Measurements from ENCODE around the gene FNBP1. TPM values are rescaled to one million over a fixed set of nuclear protein-coding genes. Genes with fewer than 3 reads are reported as not detected.
A peak's percentile ranks its signal among the peaks of the same experiment; 100 is the strongest.

FNBP1 gene
- total and polyA plus RNA-seq, 2 of the 13 experiments (the other 11 are each of a cell fraction or from before 2014, with no cell fraction given) = 5.4 to 19.5 TPM

GRCh38 chr9:130028493-130029222 lies 14.3 kb downstream of the FNBP1 start (continued):
- no peak for TF ChIP-seq ZNF431 (CRISPR knock-in tag; IDR thresholded peaks at IDR 0.05; ENCODE audit: borderline replicate concordance, low read depth)
- TF ChIP-seq SSRP1 (CRISPR knock-in tag; IDR thresholded peaks at IDR 0.05) = no peak
- TF ChIP-seq ZNF160 (CRISPR knock-in tag; IDR thresholded peaks at IDR 0.05) = no peak
- TF ChIP-seq ZNF205 (CRISPR knock-in tag; IDR thresholded peaks at IDR 0.05) = 0 out of 2 replicates have a peak, but pooled peaks have one; percentile 14
- TF ChIP-seq PAXIP1 (CRISPR knock-in tag; conservative IDR thresholded peaks at IDR 0.05) = peak; percentile 88
- no peak for TF ChIP-seq ZNF253 (CRISPR knock-in tag; IDR thresholded peaks at IDR 0.05; ENCODE audit: borderline replicate concordance)
- no peak for TF ChIP-seq KLF16 (CRISPR knock-in tag; IDR thresholded peaks at IDR 0.05)
- TF ChIP-seq MTF2 (CRISPR knock-in tag; IDR thresholded peaks at IDR 0.05; ENCODE audit: borderline replicate concordance) = no peak
- TF ChIP-seq SOX13 (IDR thresholded peaks at IDR 0.05) = no peak
- TF ChIP-seq SOX13 (CRISPR knock-in tag; conservative IDR thresholded peaks at IDR 0.05 in 1 of 2, IDR thresholded peaks at IDR 0.05 in 1 of 2) = peak in 1 of 2 experiments; percentile 89; a peak in 2 of 4 replicates
- no peak for TF ChIP-seq SCMH1 (CRISPR knock-in tag; IDR thresholded peaks at IDR 0.05; ENCODE audit: borderline replicate concordance)
- no peak for TF ChIP-seq ZNF850 (CRISPR knock-in tag; conservative IDR thresholded peaks at IDR 0.05)
- no peak for TF ChIP-seq ZNF580 (CRISPR knock-in tag; IDR thresholded peaks at IDR 0.05; ENCODE audit: borderline replicate concordance, low read depth)
- TF ChIP-seq MXD1 (CRISPR knock-in tag; IDR thresholded peaks at IDR 0.05) = no peak
- TF ChIP-seq ZNF761 (CRISPR knock-in tag; conservative IDR thresholded peaks at IDR 0.05) = no peak
- no peak for TF ChIP-seq IRX3 (CRISPR knock-in tag; IDR thresholded peaks at IDR 0.05; ENCODE audit: borderline replicate concordance, low read depth)
- no peak for TF ChIP-seq JARID2 (CRISPR knock-in tag; IDR thresholded peaks at IDR 0.05; ENCODE audit: insufficient replicate concordance)
- no peak for TF ChIP-seq NR3C1 (CRISPR knock-in tag; IDR thresholded peaks at IDR 0.05)
- TF ChIP-seq PAF1 (CRISPR knock-in tag; IDR thresholded peaks at IDR 0.05) = no peak
- no peak for TF ChIP-seq SNAI1 (CRISPR knock-in tag; IDR thresholded peaks at IDR 0.05; ENCODE audit: borderline replicate concordance)
- TF ChIP-seq ZNF121 (CRISPR knock-in tag; IDR thresholded peaks at IDR 0.05) = peak; percentile 82; the same call in 1 of the 2 replicates
- TF ChIP-seq REPIN1 (CRISPR knock-in tag; IDR thresholded peaks at IDR 0.05; ENCODE audit: borderline replicate concordance, low read depth) = no peak
- no peak for TF ChIP-seq ZNF709 (CRISPR knock-in tag; IDR thresholded peaks at IDR 0.05)
- no peak for TF ChIP-seq ZNF343 (CRISPR knock-in tag; IDR thresholded peaks at IDR 0.05)
- no peak for TF ChIP-seq TRAFD1 (CRISPR knock-in tag; IDR thresholded peaks at IDR 0.05; ENCODE audit: borderline replicate concordance)
